Measurements from ENCODE around the gene CORO1A.

Gene CORO1A

DNA sequence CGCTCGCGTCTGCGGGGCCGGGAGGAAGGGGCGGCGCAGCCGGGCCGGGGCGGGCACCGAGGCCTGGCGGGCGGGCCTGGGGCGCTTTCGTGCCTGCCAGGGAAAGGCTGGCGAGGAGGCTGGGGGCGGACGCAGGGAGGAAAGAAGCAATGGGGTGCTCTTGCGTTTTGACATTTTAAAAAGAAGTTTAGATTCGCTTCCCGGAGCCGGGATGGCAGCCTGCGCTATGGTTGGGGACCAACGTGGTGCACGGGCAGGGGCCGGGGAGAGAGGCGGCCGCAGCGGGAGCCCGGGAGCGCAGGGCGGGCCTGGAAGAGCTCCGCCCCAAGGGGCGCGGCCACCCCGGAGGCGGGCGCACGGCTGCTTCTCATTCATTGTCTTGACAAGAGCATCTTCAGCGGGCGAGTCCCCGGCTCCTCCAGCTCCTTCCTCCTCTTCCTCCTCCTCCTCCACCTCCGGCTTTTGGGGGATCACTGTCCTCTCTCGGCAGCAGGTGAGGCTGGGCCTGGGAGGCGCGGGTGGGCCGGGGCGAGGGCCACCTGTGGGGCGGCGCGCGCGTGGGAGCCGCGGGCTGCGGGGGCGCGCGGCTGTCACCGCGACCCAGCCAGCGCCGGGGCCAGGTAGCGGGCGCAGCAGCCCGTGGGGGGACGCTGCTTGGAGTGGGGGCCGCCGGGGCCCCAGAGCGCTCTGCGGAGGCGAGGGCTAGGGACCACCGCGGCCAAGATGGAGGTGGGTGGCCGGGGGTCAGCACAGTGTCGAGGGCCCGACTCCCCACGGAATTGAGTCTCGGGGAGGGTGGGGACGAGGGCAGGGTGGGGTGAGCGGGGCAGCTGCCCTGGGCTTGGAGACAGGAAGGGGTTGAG is at the start of gene CORO1A:
TSS of gene CORO1A (plus strand) at position 370 of the 863 bp plus-strand sequence. CDS start 1,608 bp downstream, outside the sequence.
- H3K4me1 ChIP-seq (ENCODE audit: control insufficient read depth, insufficient read depth, low read length, unreplicated experiment), result no peaks in the 10 kb centered on the region
- no peaks in the 10 kb centered on the region for H3K36me3 ChIP-seq (ENCODE audit: insufficient read depth, low read length)
- peak within 1 kb of the TSS; percentile 37 for H2AFZ ChIP-seq (ENCODE audit: low read length, unreplicated experiment)
- H3K79me2 ChIP-seq (ENCODE audit: control insufficient read depth, insufficient read depth, low read length, unreplicated experiment), result no peaks in the 10 kb centered on the region
- peak within 1 kb of the TSS; percentile 77 for H3K4me3 ChIP-seq (ENCODE audit: low read depth, low read length)
- no peak within 1 kb of the TSS for H3K27ac ChIP-seq (ENCODE audit: low read depth, low read length)
- H3K27me3 ChIP-seq (ENCODE audit: insufficient read depth, low read length), result no peaks in the 10 kb centered on the region

DNA sequence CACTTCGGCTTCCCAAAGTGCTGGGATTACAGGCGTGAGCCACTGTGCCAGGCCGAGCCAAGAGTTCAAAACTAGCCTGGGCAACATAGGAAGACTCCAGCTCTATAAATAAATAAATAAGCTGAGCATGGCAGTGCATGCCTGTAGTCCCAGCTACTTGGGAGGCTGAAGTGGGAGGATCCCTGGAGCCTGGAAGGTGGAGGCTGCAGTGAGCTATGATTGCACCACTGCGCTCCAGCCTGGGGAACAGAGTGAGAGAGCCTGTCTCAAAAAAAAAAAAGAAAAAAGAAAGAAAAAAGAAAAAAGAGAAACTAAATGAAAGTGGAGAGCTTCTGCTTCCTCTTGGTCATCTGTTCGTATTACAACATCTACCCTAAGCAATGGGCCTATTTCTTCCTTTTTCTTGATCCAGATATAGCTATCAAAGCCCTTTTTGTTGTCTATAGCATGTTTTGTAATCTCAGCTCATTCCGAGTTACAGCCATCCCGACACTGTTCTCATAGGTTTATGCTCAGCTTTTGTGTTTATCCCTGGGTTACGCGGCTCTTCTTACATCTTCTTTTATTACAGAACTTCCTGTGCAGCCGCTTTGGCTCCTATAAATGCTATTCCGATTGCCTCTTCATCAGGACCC is 46.3 kb upstream of the CORO1A start:
- H3K4me1 ChIP-seq (ENCODE audit: control insufficient read depth, insufficient read depth, low read length, unreplicated experiment), result no peaks in the 10 kb centered on the region

GRCh38 chr16:30137897-30138296 is 45.5 kb upstream of the CORO1A start:
- no peak overlapping the region for H2AFZ ChIP-seq (ENCODE audit: low read length, unreplicated experiment)
- H3K27ac ChIP-seq (ENCODE audit: low read depth, low read length), result no peak overlapping the region
- no peak overlapping the region for H3K4me3 ChIP-seq (ENCODE audit: low read depth, low read length)
- no peaks in the 10 kb centered on the region for H3K4me1 ChIP-seq (ENCODE audit: control insufficient read depth, insufficient read depth, low read length, unreplicated experiment)
- H3K27me3 ChIP-seq (ENCODE audit: insufficient read depth, low read length), result no peaks in the 10 kb centered on the region
- H3K36me3 ChIP-seq (ENCODE audit: insufficient read depth, low read length), result no peaks in the 10 kb centered on the region
- H3K79me2 ChIP-seq (ENCODE audit: control insufficient read depth, insufficient read depth, low read length, unreplicated experiment), result no peaks in the 10 kb centered on the region

More for the DNA sequence above, 46.3 kb upstream of the CORO1A start:
- no peaks in the 10 kb centered on the region for H3K27me3 ChIP-seq (ENCODE audit: insufficient read depth, low read length)
- H3K27ac ChIP-seq (ENCODE audit: low read depth, low read length), result no peak overlapping the region
- H3K4me3 ChIP-seq (ENCODE audit: low read depth, low read length), result no peak overlapping the region
- H3K36me3 ChIP-seq (ENCODE audit: insufficient read depth, low read length), result no peaks in the 10 kb centered on the region
- no peaks in the 10 kb centered on the region for H3K79me2 ChIP-seq (ENCODE audit: control insufficient read depth, insufficient read depth, low read length, unreplicated experiment)
- H2AFZ ChIP-seq (ENCODE audit: low read length, unreplicated experiment), result no peak overlapping the region

DNA sequence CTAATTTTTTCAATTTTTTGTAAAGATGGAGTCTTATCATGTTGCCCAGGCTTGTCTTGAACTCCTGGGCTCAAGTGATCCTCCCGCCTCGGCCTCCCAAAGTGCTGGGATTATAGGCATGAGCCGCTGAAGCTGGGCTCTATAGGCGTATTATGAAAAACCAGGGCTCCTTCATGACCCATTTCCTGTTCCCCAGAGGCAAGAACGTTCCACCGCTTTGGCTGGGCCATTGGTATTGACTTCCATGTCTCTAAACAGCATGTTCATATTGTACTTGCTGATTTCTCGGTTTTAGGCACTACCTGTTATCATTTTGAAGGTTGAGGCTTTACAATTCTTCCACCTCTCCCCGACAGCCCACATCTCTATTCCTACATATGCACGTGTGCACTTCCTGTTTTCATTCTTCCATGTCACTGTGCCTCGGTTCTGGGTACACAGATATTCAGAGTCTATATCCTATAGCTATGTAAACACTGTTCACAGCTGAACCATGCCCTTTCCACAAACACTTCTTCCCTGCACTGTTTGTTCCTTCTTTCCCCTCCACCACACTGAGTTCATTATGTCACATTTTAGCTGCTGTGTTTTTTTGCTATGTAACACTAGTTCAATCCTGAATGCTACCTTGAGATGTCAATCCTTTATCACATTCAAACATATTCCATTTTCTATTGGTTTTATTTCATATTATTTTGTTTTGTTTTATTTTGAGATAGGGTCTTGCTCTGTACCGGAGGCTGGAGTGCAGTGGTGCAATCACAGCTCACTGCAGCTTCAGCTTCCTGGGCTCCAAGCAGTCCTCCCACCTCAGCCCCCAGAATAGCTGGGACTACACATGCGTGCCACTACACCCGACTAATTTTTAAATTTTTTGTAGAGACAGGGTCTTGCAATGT is 43.6 kb upstream of the CORO1A start:
- Histone ChIP-seq H3K27ac (ENCODE audit: low read depth, low read length) (no peak overlapping the region), H3K79me2 (ENCODE audit: control insufficient read depth, insufficient read depth, low read length, unreplicated experiment) (no peaks in the 10 kb centered on the region), H2AFZ (ENCODE audit: low read length, unreplicated experiment) (no peak overlapping the region)

GRCh38 chr16:30141750-30142149 is 41.7 kb upstream of the CORO1A start:
- H3K27me3 ChIP-seq (ENCODE audit: insufficient read depth, low read length), result no peaks in the 10 kb centered on the region
- no peak overlapping the region for H3K27ac ChIP-seq (ENCODE audit: low read depth, low read length)
- H3K79me2 ChIP-seq (ENCODE audit: control insufficient read depth, insufficient read depth, low read length, unreplicated experiment), result no peaks in the 10 kb centered on the region
- H2AFZ ChIP-seq (ENCODE audit: low read length, unreplicated experiment), result no peak overlapping the region
- no peaks in the 10 kb centered on the region for H3K36me3 ChIP-seq (ENCODE audit: insufficient read depth, low read length)
- no peak overlapping the region for H3K4me3 ChIP-seq (ENCODE audit: low read depth, low read length)
- H3K4me1 ChIP-seq (ENCODE audit: control insufficient read depth, insufficient read depth, low read length, unreplicated experiment), result no peaks in the 10 kb centered on the region

More for the DNA sequence above, 43.6 kb upstream of the CORO1A start:
- no peaks in the 10 kb centered on the region for H3K4me1 ChIP-seq (ENCODE audit: control insufficient read depth, insufficient read depth, low read length, unreplicated experiment)
- H3K4me3 ChIP-seq (ENCODE audit: low read depth, low read length), result no peak overlapping the region
- H3K36me3 ChIP-seq (ENCODE audit: insufficient read depth, low read length), result no peaks in the 10 kb centered on the region
- H3K27me3 ChIP-seq (ENCODE audit: insufficient read depth, low read length), result no peaks in the 10 kb centered on the region

GRCh38 chr16:30142672-30143346 is 40.6 kb upstream of the CORO1A start:
- Histone ChIP-seq H2AFZ (ENCODE audit: low read length, unreplicated experiment) (no peak overlapping the region), H3K27me3 (ENCODE audit: insufficient read depth, low read length) (no peaks in the 10 kb centered on the region), H3K4me3 (ENCODE audit: low read depth, low read length) (no peak overlapping the region), H3K79me2 (ENCODE audit: control insufficient read depth, insufficient read depth, low read length, unreplicated experiment) (no peaks in the 10 kb centered on the region), H3K36me3 (ENCODE audit: insufficient read depth, low read length) (no peaks in the 10 kb centered on the region), H3K4me1 (ENCODE audit: control insufficient read depth, insufficient read depth, low read length, unreplicated experiment) (no peaks in the 10 kb centered on the region), H3K27ac (ENCODE audit: low read depth, low read length) (no peak overlapping the region)

GRCh38 chr16:30143347-30143702 is 40.1 kb upstream of the CORO1A start:
- Histone ChIP-seq H2AFZ (ENCODE audit: low read length, unreplicated experiment) (no peak overlapping the region), H3K27ac (ENCODE audit: low read depth, low read length) (no peak overlapping the region), H3K27me3 (ENCODE audit: insufficient read depth, low read length) (no peaks in the 10 kb centered on the region), H3K4me1 (ENCODE audit: control insufficient read depth, insufficient read depth, low read length, unreplicated experiment) (no peaks in the 10 kb centered on the region), H3K36me3 (ENCODE audit: insufficient read depth, low read length) (no peaks in the 10 kb centered on the region), H3K79me2 (ENCODE audit: control insufficient read depth, insufficient read depth, low read length, unreplicated experiment) (no peaks in the 10 kb centered on the region), H3K4me3 (ENCODE audit: low read depth, low read length) (no peak overlapping the region)

GRCh38 chr16:30144017-30144416 is 39.4 kb upstream of the CORO1A start:
- Histone ChIP-seq H3K27ac (ENCODE audit: low read depth, low read length) (no peak overlapping the region), H3K36me3 (ENCODE audit: insufficient read depth, low read length) (no peaks in the 10 kb centered on the region), H2AFZ (ENCODE audit: low read length, unreplicated experiment) (no peak overlapping the region), H3K27me3 (ENCODE audit: insufficient read depth, low read length) (no peaks in the 10 kb centered on the region), H3K4me3 (ENCODE audit: low read depth, low read length) (no peak overlapping the region), H3K79me2 (ENCODE audit: control insufficient read depth, insufficient read depth, low read length, unreplicated experiment) (no peaks in the 10 kb centered on the region), H3K4me1 (ENCODE audit: control insufficient read depth, insufficient read depth, low read length, unreplicated experiment) (no peaks in the 10 kb centered on the region)

GRCh38 chr16:30144917-30145316 is 38.5 kb upstream of the CORO1A start:
- Histone ChIP-seq H3K36me3 (ENCODE audit: insufficient read depth, low read length) (no peaks in the 10 kb centered on the region), H3K79me2 (ENCODE audit: control insufficient read depth, insufficient read depth, low read length, unreplicated experiment) (no peaks in the 10 kb centered on the region), H2AFZ (ENCODE audit: low read length, unreplicated experiment) (no peak overlapping the region), H3K4me3 (ENCODE audit: low read depth, low read length) (no peak overlapping the region), H3K27me3 (ENCODE audit: insufficient read depth, low read length) (no peaks in the 10 kb centered on the region), H3K4me1 (ENCODE audit: control insufficient read depth, insufficient read depth, low read length, unreplicated experiment) (no peaks in the 10 kb centered on the region), H3K27ac (ENCODE audit: low read depth, low read length) (no peak overlapping the region)

DNA sequence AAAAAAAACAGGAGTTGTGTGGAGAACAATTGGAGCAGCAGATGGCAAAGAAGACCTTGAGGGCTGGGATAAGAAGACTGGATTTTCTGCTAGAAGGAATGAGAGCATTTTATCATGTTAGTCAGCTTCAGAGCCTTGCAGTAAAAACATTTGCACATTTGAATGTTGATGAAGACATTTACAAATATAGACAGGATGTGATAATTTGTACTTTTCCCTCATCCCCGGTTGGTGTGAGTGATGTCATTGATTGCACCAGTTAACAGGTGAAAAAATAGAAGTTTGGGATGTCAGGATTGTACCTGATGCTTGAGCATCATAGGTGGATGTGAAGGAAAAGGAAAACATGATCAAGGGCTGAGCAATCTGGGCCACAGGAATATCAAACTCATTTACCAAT is 37.7 kb upstream of the CORO1A start:
- no peaks in the 10 kb centered on the region for H3K4me1 ChIP-seq (ENCODE audit: control insufficient read depth, insufficient read depth, low read length, unreplicated experiment)
- H3K27ac ChIP-seq (ENCODE audit: low read depth, low read length), result no peak overlapping the region
- no peaks in the 10 kb centered on the region for H3K79me2 ChIP-seq (ENCODE audit: control insufficient read depth, insufficient read depth, low read length, unreplicated experiment)
- no peaks in the 10 kb centered on the region for H3K36me3 ChIP-seq (ENCODE audit: insufficient read depth, low read length)
- no peaks in the 10 kb centered on the region for H3K27me3 ChIP-seq (ENCODE audit: insufficient read depth, low read length)
- no peak overlapping the region for H3K4me3 ChIP-seq (ENCODE audit: low read depth, low read length)
- H2AFZ ChIP-seq (ENCODE audit: low read length, unreplicated experiment), result no peak overlapping the region
